ENCODE results near the gene DKK3.
A peak's percentile ranks its signal among the peaks of the same experiment; 100 is the strongest.

The DKK3 gene

DNA sequence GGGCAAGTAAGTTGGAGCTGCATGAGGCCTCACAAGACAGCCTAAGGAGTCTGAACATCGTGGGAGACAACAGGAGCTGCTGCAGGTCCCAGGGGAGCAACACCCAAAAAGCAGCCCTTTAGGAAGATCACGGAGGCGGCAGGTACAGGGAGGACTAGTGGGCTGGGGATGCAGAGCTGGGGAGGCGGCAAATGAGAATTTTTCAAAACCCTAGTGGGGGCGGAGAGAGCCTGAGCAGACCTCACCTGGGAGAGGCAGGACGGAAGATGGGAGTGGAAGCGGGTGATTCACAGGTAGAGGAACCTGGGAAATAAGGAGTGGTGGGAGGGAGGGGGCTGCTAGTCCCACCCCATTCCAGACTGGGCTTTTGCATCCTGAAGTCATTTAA is 42.1 kb downstream of the DKK3 start:
- no peak for DNase-seq

- no peak for DNase-seq
Observed at GRCh38 chr11:11965656-11966353, 42.6 kb downstream of the DKK3 start.

DNA sequence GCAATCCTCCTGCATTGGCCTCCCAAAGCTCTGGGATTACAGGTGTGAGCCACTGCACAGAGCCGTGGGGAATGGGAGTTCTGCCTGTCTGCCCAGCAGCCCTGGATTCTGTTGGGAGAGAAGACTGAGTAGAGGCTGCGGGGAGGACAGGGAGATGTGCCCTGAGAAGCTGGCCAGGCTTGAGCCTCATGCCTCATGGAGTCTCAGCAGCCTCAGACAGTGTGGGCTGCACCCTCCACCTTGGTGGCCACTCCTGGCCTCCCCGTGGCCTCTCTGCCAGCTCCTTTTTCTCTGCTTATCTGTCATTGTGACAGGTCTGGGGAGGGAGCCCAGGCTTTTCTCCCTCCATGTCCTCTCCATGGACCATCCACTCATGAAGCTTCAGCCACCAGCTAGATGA is 43.2 kb downstream of the DKK3 start:
- no peak for DNase-seq

DNA sequence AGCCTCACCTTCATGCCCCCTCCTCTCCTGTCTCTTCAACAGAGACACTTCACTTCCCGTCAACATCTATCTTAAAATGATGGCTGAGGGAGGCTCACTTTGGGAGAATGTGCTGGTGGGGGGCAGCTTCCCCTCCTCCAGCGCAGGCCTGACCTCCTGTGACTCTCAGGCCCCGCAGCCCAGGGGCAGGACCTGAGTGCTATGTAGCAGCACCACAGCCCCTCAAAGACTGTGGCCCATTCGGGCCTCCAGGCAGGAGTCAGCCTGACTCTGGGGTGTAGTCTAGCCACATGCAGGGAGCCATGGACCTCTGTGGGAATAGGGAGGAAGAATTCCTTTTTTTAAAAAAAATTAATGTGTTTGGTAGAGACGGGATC is 43.7 kb downstream of the DKK3 start:
- no peak for DNase-seq

- no peak for DNase-seq
Observed at GRCh38 chr11:11963842-11964773, 44.3 kb downstream of the DKK3 start.

- no peak for DNase-seq
Observed at GRCh38 chr11:11963067-11963466, 45.4 kb downstream of the DKK3 start.

- DNase-seq = no peak
Observed at GRCh38 chr11:11961399-11962028, 46.9 kb downstream of the DKK3 start.

DNA sequence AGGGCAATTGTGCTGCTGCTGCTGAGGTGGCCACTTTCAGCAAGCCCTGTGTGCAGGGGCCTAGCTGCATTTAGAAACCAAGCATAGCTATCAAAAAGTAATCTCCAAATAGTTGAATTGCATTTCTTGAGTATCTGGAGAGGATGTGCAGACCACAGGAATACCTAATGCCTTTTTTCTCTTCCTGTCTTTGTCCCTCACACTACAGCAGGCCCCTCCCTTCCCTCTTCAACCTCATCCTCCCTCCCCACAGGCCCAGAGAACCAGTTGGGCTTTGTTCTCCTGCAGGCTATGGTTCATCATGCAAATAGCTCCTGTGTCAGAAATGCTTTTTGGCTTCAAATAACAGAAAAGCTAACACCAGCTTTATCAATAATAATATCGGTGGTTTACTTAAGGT is 47.7 kb downstream of the DKK3 start:
- DNase-seq = no peak

DNA sequence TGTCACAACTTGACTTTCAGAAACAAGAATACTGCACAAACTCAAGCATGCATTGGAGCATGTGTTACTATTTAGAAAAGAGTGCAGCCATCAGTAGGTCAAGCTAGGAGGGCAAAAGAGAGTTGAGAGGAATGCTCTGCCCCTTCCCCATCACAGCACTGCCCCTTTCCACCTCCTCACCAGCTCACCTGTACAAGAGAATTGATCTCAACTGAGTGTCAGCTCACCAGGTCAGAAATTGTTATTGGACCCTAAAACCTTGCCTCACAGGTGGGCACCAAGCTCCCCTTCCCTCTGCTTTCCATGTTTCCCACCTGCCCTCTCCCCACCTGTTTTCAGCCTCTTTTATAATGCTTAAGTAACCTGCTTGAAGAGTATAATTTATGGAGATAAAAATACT is 48.8 kb downstream of the DKK3 start:
- DNase-seq = no peak

GRCh38 chr11:11958403-11959231 is 49.8 kb downstream of the DKK3 start:
- no peak for DNase-seq

GRCh38 chr11:11956006-11956405 is 52.4 kb downstream of the DKK3 start:
- no peak for DNase-seq

DNA sequence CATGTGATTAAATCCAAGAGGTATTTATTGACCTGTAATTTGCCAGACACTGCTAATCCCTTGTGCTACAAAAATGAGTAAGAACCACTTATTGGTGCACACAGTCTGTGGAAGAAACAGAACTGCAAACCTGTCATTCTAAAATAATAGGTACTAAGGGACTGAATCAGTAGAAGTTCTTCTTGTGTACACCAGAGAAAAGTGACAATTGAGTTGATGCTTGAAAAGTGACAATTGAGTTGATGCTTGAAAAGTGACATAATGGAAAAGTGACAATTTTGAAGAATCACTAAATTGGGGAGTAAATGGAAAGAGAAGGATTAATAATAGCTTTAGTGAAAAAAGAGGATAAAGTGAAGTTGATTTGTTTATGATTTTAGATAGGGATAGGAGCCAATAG is 56.4 kb downstream of the DKK3 start:
- no peak for DNase-seq

DNA sequence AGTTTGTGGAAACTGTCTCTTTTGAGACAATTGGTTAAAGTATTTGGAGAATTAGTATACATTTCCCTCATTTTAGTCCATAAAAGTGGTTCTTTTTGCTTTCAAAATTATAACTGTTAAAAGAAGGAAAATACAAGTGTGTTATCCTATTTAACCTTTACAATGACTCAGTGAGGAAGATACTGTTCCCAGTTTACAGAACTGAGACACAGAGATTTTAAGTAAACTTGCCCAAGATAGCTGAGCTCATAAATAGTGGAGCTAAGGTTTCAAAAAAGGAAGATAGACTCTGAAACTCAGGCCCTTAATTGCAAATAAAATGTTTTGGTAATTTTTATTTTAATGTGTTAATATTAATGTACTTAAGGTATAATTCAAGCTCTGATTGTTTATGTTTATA is 58.9 kb downstream of the DKK3 start:
- DNase-seq = no peak

- DNase-seq = no peak
Observed at GRCh38 chr11:11948242-11948947, 60.0 kb downstream of the DKK3 start.

GRCh38 chr11:11947825-11948224 is 60.6 kb downstream of the DKK3 start:
- DNase-seq = no peak

DNA sequence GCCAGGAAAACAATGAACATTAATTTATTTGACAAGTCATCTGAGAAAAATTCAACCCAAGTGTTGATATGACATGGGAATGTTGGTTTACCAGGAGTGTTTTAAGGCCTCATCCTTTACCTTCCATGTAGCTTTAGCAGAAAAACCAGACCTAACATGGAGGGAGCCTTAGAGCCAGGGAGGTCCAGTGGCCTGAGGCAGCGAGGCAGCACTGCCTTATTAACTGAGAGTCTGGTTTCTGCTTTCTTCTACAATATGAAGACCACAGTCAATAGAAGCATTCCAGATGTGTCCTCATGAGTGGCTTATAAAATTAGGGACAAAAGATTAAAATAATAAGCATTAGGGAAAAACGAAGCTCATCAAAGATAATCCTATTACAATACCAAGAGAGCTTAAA is 61.5 kb downstream of the DKK3 start:
- DNase-seq = no peak

DNA sequence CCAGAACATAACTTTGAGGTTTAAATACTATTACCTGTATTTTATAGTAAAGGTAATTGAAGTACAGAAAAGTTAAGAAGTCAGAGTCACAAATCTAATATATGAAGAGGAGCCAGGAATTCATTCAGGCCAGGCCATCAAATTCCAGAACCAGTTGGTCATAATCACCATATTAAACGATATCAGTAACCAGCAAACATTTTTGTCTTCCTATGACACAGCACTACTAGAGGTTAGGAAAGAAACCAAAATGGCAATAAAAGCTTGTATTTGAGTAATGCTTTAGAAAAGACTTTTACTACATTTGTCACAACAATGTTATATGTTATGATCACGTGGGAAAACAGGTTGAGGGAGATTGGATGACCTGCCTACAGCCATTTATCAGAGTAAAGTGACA is 62.2 kb downstream of the DKK3 start:
- peak; percentile 55 for DNase-seq

- DNase-seq = no peak
Observed at GRCh38 chr11:11944444-11944843, 64.0 kb downstream of the DKK3 start.

- no peak for DNase-seq
Observed at GRCh38 chr11:11942668-11943067, 65.8 kb downstream of the DKK3 start.

- DNase-seq = no peak
Observed at GRCh38 chr11:11940551-11940950, 67.9 kb downstream of the DKK3 start.

GRCh38 chr11:11937957-11938356 is 70.5 kb downstream of the DKK3 start:
- peak; percentile 68 for DNase-seq

GRCh38 chr11:11937433-11937832 is 71.0 kb downstream of the DKK3 start:
- no peak for DNase-seq
